Esophagus mucosa (tissue), 1 donor: ENCODE data around the gene PSMC3. TPM values are rescaled to one million over a fixed set of nuclear protein-coding genes. Genes with fewer than 3 reads are reported as not detected.
A peak's percentile ranks its signal among the peaks of the same experiment; 100 is the strongest.

Source experiments
- ATAC-seq: fragments of 200-7000 bp; cut with Tn5 transposase; one replicate; pipeline ENCODE4 v1.9.1; 2020
- total RNA-seq: library from RNA; stranded (reverse); gene quantifications from one replicate; pipeline ENCODE4 v1.2.4, GENCODE V29; 2023
- donor health status: DM: yes; HTN: yes; CAD: no.

The PSMC3 gene
- total RNA-seq, 1 donor from 2014 or later, result 88.2 TPM

DNA sequence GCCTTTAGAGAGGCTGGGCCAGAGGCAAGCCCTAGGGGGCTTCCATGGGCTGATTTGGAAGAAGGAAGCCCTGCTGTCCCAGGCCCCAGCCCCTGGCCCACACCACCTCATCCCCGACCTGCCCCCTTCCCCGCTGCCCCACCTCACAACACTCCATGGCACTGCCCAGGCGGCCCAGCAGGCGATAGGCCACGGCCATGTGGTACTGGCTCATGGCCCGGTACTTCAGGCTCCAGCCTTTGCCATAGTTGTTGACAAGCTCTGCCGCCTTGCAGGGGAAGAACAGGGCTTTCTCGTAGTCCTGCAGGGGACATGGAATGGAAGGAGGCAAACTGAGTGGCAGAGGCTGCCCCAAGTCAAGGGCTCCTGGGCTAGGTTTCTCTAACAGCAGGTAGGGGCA lies 16.3 kb upstream of the PSMC3 start:
- no peak for ATAC-seq

- no peak for ATAC-seq
Observed at GRCh38 chr11:47441421-47441820, 15.2 kb upstream of the PSMC3 start.

DNA sequence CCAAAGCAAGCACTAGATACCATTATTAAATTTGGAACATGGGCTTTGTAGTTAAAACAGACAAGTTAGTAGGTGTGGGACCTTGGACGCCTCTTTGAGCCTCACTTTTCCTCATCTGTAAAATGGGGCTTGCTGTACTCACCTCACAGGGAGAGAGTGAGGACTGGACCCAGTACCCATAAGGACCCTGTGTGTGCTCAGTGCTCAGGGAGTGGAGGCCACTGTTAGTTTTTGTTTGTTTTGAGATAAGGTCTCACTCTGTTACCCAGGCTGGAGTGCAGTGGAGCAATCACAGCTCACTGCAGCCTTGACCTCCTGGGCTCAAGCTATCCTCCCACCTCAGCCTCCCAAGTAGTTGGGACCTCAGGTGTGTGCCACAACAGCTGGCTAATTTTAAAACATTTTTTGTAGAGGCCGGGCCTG lies 13.8 kb upstream of the PSMC3 start:
- no peak for ATAC-seq

GRCh38 chr11:47438721-47439120 lies 12.5 kb upstream of the PSMC3 start:
- ATAC-seq, result no peak

DNA sequence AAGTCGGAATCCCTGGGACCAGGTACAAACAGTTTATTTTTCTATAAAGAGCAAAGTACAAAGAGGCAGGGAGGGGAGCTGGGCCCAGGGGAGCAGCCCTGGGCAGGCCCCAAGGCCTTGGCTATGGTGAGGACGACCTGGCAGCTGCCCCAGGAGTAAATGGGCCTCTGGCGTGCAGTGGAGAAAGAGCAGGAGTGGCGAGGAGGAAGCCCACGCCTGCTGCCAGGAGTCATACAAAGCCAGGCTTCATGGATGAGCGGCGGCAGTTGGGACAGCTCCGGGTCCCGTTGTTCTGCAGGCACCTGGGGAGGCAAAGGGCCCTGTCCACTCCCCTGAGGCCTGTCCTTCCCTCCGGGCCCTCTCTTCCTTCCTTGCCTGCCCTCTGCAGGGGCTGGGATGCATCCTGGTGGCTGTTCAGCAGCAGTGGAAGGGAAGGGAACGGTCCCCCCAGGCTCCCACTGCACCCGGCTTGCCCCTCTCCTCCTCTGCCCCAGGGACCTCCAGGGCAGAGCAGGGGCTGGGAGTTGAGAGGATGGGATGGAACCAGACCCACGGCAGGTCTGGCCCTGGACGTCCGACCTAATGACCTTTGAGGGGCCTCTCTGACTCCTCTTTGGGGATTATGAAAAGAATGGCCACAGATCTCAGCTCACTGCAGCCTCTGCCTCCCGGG lies 11.6 kb upstream of the PSMC3 start:
- ATAC-seq, result peak; percentile 17

DNA sequence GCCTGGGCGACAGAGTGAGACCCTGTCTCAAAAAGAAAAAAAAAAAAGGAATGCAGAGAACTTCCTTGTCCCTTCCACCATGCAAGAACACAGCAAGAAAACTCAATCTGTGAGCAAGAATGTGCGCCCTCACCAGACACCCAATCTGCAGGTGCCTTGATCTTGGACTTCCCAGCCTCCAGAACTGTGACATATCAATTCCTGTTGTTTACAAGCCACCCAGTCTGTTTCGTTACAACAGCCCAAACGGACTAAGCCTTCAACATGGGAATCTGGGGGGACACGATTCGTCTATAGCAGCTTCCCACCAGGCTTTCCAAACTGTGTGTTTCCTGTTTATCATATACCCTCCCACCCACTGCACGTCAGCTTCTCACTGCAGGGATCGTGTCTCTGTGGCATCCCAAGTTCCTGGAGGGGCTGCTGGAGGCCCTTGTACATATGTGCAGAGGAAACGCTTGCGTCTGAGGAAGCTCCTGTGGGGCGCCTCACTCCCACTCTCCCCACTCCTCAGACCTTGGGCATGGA lies 11.0 kb upstream of the PSMC3 start:
- no peak for ATAC-seq

DNA sequence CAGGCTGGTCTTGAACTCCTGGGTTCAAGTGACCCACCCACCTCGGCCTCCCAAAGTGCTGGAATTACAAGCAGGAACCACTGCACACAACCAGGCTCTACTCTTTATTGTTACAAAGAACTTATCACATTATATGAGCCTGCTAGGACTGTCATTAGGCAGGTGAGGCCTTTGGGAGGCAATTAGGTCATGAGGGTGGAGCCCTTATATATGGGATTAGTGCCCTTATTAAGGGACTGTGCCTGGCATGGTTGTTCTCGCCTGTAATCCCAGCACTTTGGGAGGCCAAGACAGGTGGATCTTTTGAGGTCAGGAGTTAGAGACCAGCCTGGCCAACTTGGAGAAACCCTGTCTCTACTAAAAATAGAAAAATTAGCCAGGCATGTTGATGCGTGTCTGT lies 10.5 kb upstream of the PSMC3 start:
- no peak for ATAC-seq

GRCh38 chr11:47435687-47436086 lies 9.4 kb upstream of the PSMC3 start:
- ATAC-seq, result peak; percentile 10

GRCh38 chr11:47434011-47434786 lies 8.0 kb upstream of the PSMC3 start:
- ATAC-seq, result no peak

GRCh38 chr11:47433157-47433556 lies 6.9 kb upstream of the PSMC3 start:
- no peak for ATAC-seq

DNA sequence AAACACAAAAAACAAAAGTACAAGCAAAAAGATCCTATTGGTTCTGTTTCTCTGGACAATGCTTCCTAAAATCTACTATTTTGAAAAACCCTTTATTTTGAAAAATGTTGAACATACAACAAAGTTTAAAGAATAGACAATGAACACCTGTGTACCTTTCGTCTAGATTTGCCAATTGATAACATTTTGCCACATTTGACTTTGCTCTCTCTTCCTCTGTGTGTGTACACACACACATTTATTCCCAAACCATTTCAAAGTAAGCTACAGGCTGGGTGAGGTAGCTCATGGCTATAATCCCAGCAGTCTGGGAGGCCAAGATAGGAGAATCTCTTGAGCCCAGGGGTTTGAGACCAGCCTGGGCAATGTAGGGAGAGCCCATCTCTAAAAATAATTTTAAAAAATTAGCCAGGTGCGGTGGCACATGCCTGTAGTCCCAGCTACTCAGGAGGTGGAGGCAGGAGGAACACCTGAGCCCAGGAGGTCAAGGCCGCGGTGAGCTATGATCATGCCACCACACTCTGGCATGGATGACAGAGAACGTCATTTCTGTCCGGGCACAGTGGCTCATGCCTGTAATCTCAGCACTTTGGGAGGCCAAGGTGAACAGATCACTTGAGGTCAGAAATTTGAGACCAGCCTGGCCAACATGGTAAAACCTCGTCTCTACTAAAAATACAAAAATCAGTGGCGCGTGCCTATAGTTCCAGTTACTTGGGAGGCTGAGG lies 5.3 kb upstream of the PSMC3 start:
- ATAC-seq, result no peak

GRCh38 chr11:47430524-47430923 lies 4.3 kb upstream of the PSMC3 start:
- no peak for ATAC-seq

- peak; percentile 4 for ATAC-seq
Observed at GRCh38 chr11:47425611-47426010, 628 bp downstream of the PSMC3 start.

DNA sequence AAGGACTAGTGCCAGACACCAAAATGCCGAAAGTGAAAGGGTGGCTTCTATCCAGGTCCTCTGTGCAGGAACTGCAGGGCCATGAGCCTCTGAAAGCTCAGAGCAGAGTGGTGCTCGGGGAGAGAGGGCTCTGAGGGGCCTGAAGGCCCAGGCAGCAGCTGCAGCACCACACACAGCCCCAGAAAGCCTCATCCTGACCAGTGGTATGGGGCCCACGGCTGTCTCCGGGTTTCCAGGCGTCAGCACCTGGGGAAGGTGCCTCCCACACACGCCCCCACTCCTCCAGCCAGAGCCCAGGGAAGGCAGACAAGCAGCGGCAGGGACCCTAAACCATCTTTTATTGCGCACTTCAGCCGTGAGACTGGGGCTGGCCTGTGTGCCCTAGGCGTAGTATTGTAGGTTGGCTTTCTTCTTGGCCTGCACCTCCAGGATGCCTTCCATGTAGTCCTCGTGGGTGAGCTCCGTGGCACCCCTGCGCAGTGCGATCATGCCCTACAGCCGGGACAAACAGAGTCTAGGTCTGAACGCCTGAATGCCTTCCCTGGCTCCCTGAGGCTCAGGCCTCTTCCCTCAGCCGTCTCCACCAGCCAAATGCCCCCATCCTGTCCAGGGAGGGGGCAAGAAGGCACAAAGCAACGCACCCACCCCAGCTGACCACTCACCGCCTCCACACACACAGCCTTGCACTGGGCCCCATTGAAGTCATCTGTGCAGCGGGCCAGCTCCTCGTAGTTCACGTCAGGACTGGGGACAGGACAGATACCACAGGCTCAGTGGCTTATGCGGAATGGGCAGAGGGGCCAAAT lies 7.6 kb downstream of the PSMC3 start:
- no peak for ATAC-seq

DNA sequence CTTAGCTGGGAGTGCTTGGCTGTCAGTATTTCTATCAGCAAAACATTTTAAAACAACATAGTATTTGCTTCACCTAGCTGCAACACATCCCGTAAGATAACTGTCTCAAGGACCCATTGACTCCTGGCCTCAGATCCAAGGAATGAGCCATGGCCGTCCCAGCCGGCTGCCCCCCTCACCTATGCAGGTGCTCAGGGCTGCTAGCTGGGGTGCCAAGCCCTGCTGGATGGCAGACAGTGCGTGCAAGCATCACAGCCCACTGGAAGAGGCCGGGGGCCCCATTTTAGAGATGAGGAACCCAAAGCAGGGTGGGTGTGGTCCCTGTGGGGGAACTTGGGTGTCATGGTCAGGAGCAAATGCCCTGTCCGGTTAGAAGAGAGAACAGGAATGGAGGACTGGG lies 8.5 kb downstream of the PSMC3 start:
- no peak for ATAC-seq

DNA sequence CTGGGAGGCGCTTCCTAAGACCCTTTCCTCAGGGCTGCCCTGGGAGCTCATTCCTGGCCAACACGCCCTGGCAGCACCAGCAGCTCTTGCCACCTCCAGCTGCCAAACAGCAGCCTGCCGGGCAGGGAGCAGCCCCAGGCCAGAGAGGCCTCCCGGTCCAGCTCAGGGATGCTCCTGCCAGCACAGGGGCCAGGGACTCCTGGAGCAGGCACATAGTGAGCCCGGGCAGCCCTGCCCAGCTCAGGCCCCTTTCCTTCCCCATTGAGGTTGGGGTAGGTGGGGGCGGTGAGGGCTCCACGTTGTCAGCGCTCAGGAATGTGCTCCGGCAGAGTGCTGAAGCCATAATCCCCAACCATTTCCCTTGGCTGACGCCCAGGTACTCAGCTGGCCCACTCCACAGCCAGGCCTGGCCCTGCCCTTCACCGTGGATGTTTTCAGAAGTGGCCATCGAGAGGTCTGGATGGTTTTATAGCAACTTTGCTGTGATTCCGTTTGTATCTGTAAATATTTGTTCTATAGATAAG lies 10.2 kb downstream of the PSMC3 start:
- peak; percentile 77 for ATAC-seq

DNA sequence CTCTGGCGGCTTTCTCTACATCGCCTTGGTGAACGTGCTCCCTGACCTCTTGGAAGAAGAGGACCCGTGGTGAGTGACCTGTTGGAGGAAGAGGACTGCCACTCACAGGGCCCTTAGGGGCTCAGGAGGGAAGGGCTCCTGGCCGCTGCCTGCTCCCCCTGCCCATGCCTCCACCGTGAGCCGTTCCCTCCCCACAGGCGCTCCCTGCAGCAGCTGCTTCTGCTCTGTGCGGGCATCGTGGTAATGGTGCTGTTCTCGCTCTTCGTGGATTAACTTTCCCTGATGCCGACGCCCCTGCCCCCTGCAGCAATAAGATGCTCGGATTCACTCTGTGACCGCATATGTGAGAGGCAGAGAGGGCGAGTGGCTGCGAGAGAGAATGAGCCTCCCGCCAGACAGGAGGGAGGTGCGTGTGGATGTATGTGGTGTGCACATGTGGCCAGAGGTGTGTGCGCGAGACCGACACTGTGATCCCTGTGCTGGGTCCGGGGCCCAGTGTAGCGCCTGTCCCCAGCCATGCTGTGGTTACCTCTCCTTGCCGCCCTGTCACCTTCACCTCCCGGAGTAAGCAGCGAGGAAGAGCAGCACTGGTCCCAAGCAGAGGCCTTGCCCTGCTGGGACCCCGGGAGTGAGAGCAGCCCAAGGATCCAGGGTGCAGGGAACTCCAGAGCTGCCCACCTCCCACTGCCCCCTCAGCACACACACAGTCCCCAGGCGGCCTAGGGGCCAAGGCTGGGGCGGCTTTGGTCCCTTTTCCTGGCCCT lies 11.0 kb downstream of the PSMC3 start:
- ATAC-seq, result peak; percentile 1

GRCh38 chr11:47414685-47415070 lies 11.6 kb downstream of the PSMC3 start:
- ATAC-seq, result no peak

GRCh38 chr11:47413908-47414684 lies 12.1 kb downstream of the PSMC3 start:
- no peak for ATAC-seq

DNA sequence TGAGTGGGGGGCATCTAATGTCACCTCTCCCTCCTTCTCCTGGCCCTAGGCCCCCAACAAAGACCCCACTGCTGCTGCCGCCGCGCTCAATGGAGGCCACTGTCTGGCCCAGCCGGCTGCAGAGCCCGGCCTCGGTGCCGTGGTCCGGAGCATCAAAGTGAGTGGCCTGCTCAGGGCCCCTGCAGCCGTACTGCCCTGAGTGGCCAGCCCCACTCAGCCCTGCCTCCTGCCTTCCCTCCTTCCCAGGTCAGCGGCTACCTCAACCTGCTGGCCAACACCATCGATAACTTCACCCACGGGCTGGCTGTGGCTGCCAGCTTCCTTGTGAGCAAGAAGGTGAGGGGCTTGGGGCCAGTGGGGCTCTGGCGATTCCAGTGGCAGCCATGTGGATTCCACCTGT lies 12.9 kb downstream of the PSMC3 start:
- ATAC-seq, result no peak
